Measurements from ENCODE around the gene ATP2B1.

The ATP2B1 gene

DNA sequence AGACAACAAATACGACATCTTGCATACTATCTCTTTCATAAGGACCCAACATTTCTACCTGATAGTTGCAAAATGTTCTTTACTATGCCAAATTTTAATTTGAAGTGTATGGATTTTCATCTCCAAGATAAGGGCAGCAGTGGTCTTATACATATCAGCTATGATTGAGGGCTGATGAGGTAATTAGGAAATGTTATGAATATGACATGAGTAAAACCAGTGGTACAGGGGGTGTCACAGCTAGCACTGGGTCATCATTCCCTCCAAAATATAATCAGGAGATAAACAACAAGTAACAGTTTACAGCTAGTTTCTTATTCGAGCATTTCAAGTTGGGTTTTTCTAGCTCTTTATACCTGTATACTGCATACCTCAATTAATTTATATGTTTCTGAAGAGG, 35.0 kb downstream of the ATP2B1 start:
- Histone ChIP-seq H3K4me3 (ENCODE audit: low read length) (no peak overlapping the region), H3K27me3 (ENCODE audit: insufficient read depth, low read length) (no peaks in the 10 kb centered on the region), H3K9me3 (ENCODE audit: insufficient read depth, low read depth, low read length) (no peaks in the 10 kb centered on the region), H3K27ac (ENCODE audit: low read depth, low read length) (no peak overlapping the region), H3K4me1 (ENCODE audit: insufficient read depth, low read length) (peaks cover 12% of the 10 kb centered on the region), H3K9ac (ENCODE audit: low read depth, low read length) (no peak overlapping the region), H3K36me3 (ENCODE audit: insufficient read depth, low read length) (no peaks in the 10 kb centered on the region)
- WGBS: 96% methylated on average over 1 of the region's 2 CpGs

DNA sequence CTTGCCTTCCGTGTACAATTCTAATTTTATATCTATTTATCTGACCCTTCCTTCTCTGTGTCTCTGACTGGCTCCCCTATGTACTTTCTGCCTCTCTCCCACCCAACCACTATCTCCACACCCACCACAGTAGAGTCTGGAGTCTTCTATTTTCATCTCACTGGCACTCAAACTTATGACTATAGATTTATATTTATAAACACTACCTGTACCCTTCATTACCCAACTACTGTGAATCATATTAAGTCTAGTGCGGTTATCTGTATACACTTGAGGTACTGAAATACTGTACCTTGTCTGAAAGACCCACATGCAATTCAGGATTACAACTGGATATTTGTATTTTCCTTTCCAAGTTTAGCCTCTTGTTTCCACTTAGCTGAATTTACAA, 36.1 kb downstream of the ATP2B1 start:
- H3K4me1 ChIP-seq (ENCODE audit: insufficient read depth, low read length): peaks cover 11% of the 10 kb centered on the region
- WGBS: 92% methylated on average over 2 of the region's 2 CpGs
- no peaks in the 10 kb centered on the region for H3K36me3 ChIP-seq (ENCODE audit: insufficient read depth, low read length)
- H3K4me3 ChIP-seq (ENCODE audit: low read length): no peak overlapping the region
- no peaks in the 10 kb centered on the region for H3K27me3 ChIP-seq (ENCODE audit: insufficient read depth, low read length)
- no peak overlapping the region for H3K9ac ChIP-seq (ENCODE audit: low read depth, low read length)
- H3K27ac ChIP-seq (ENCODE audit: low read depth, low read length): no peak overlapping the region
- no peaks in the 10 kb centered on the region for H3K9me3 ChIP-seq (ENCODE audit: insufficient read depth, low read depth, low read length)

DNA sequence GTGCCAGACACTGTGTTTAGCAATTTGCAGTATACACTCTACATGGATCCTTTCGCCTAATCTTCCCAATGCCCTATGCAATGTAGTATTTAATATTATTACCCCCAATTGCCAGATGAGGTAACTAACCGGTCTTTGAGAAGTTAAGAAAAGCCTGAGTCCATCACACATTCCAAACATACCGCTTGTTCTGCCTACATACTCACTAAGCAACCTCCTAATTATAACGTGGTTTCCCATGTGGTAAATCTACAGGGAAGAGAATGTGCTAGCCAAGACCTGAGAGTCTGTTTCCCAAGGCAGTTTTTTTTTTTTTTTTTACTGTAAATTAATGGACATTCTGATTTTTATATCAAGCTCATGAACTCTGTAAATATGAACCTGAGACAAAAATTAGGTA, 37.2 kb downstream of the ATP2B1 start:
- WGBS: 85% methylated on average over 2 of the region's 4 CpGs
- Histone ChIP-seq H3K27me3 (ENCODE audit: insufficient read depth, low read length) (no peaks in the 10 kb centered on the region), H3K27ac (ENCODE audit: low read depth, low read length) (no peak overlapping the region), H3K9ac (ENCODE audit: low read depth, low read length) (no peak overlapping the region), H3K4me3 (ENCODE audit: low read length) (no peak overlapping the region), H3K9me3 (ENCODE audit: insufficient read depth, low read depth, low read length) (no peaks in the 10 kb centered on the region), H3K36me3 (ENCODE audit: insufficient read depth, low read length) (no peaks in the 10 kb centered on the region), H3K4me1 (ENCODE audit: insufficient read depth, low read length) (peaks cover 11% of the 10 kb centered on the region)

DNA sequence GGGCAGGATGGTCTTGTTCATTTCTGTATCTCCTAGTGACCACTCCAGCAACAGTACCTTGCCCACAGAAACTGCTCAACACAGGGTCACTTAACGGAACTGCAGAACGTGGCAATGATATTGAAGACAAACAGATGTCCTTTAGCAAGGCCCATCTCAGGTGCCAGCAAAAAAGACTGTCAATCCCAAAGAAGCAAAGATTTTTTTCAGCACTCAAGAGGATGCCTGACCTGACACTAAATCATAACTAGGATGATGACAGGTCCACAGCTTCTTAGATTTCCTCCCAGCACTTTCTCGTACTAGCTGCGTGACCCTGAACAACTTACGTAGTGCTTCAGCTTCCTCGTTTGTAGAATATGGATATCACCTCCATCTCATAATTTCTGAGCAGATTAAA, 39.4 kb downstream of the ATP2B1 start:
- H3K27ac ChIP-seq (ENCODE audit: low read depth, low read length): no peak overlapping the region
- H3K9ac ChIP-seq (ENCODE audit: low read depth, low read length): no peak overlapping the region
- H3K9me3 ChIP-seq (ENCODE audit: insufficient read depth, low read depth, low read length): no peaks in the 10 kb centered on the region
- no peaks in the 10 kb centered on the region for H3K36me3 ChIP-seq (ENCODE audit: insufficient read depth, low read length)
- peaks cover 11% of the 10 kb centered on the region for H3K4me1 ChIP-seq (ENCODE audit: insufficient read depth, low read length)
- H3K4me3 ChIP-seq (ENCODE audit: low read length): no peak overlapping the region
- WGBS: 95% methylated on average over 6 of the region's 6 CpGs
- H3K27me3 ChIP-seq (ENCODE audit: insufficient read depth, low read length): no peaks in the 10 kb centered on the region

DNA sequence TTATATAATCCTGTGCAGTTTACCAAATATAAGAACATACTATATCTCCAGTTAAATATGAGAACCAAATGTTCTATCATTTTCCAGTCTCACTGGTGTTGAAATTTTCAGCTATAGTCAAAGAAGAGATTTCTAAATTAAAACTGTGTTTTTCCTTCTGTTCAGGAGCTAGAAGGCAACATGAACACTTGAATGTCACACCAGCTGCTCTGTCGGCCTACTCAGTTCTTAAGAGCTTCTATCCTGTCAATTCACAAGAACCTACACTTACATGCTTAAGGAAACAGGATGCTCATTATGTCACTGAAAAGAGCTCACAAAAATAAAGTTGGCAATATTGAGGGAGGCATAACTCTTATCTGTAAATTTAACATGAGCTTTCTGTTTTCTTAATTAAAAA, 43.1 kb downstream of the ATP2B1 start:
- Histone ChIP-seq H3K4me3 (ENCODE audit: low read length) (no peak overlapping the region), H3K27me3 (ENCODE audit: insufficient read depth, low read length) (no peaks in the 10 kb centered on the region), H3K9me3 (ENCODE audit: insufficient read depth, low read depth, low read length) (no peaks in the 10 kb centered on the region), H3K9ac (ENCODE audit: low read depth, low read length) (no peak overlapping the region), H3K27ac (ENCODE audit: low read depth, low read length) (no peak overlapping the region), H3K36me3 (ENCODE audit: insufficient read depth, low read length) (no peaks in the 10 kb centered on the region), H3K4me1 (ENCODE audit: insufficient read depth, low read length) (no peaks in the 10 kb centered on the region)
- WGBS: 85% methylated on average over 1 of the region's 1 CpG

GRCh38 chr12:89664441-89664840, 44.2 kb downstream of the ATP2B1 start:
- Histone ChIP-seq H3K9ac (ENCODE audit: low read depth, low read length) (no peak overlapping the region), H3K4me3 (ENCODE audit: low read length) (no peak overlapping the region), H3K36me3 (ENCODE audit: insufficient read depth, low read length) (no peaks in the 10 kb centered on the region), H3K4me1 (ENCODE audit: insufficient read depth, low read length) (peaks cover 7% of the 10 kb centered on the region; the same call in 1 of the 2 replicates), H3K27me3 (ENCODE audit: insufficient read depth, low read length) (no peaks in the 10 kb centered on the region), H3K27ac (ENCODE audit: low read depth, low read length) (no peak overlapping the region), H3K9me3 (ENCODE audit: insufficient read depth, low read depth, low read length) (no peaks in the 10 kb centered on the region)
- 93% methylated on average over 1 of the region's 1 CpG for WGBS

DNA sequence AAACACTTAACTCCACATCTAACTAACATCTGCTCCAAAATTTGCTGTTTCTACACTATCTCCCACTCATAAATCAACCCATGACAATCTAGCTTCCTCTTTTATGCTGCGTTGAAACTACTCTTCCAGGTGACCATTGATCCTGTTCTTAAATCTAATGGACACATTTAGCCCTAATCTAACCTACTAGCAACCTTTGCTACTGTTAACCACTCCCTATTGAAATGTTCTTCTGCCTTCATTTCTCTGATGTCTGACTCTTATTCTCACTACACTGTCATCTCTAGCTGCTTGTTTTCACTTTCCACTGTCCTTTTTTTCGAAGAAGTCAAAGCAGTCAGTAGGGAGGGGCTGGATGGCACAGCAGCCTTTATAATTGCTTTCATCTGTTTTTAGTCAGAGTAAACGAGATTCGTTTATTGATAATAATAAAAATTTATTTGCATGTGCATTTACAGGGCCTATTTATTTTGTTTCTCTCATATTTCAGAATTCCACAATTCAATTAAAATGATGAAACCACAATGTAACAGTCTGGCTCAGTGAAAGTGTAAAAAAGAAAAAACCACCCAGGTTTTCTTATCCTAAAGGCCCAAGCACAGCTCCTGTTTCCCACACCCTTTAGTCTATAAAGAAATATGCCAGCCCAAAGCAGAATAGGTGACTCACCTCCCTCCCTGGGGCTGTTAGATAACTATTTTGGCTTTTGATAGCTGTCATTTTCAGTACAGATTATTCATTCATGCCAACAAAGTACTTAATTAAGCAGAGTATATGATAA, 44.9 kb downstream of the ATP2B1 start:
- Histone ChIP-seq H3K9ac (ENCODE audit: low read depth, low read length) (no peak overlapping the region), H3K4me1 (ENCODE audit: insufficient read depth, low read length) (peaks cover 14% of the 10 kb centered on the region), H3K36me3 (ENCODE audit: insufficient read depth, low read length) (no peaks in the 10 kb centered on the region), H3K27me3 (ENCODE audit: insufficient read depth, low read length) (no peaks in the 10 kb centered on the region), H3K4me3 (ENCODE audit: low read length) (no peak overlapping the region), H3K9me3 (ENCODE audit: insufficient read depth, low read depth, low read length) (no peaks in the 10 kb centered on the region), H3K27ac (ENCODE audit: low read depth, low read length) (no peak overlapping the region)
- 89% methylated on average over 2 of the region's 4 CpGs for WGBS

- no peak overlapping the region for H3K4me3 ChIP-seq (ENCODE audit: low read length)
- no peaks in the 10 kb centered on the region for H3K9me3 ChIP-seq (ENCODE audit: insufficient read depth, low read depth, low read length)
- H3K9ac ChIP-seq (ENCODE audit: low read depth, low read length): no peak overlapping the region
- H3K27ac ChIP-seq (ENCODE audit: low read depth, low read length): no peak overlapping the region
- H3K27me3 ChIP-seq (ENCODE audit: insufficient read depth, low read length): no peaks in the 10 kb centered on the region
- no peaks in the 10 kb centered on the region for H3K36me3 ChIP-seq (ENCODE audit: insufficient read depth, low read length)
- H3K4me1 ChIP-seq (ENCODE audit: insufficient read depth, low read length): peaks cover 14% of the 10 kb centered on the region
Observed at GRCh38 chr12:89662623-89663022, 46.0 kb downstream of the ATP2B1 start.

- H3K4me3 ChIP-seq (ENCODE audit: low read length): no peak overlapping the region
- no peaks in the 10 kb centered on the region for H3K27me3 ChIP-seq (ENCODE audit: insufficient read depth, low read length)
- no peaks in the 10 kb centered on the region for H3K9me3 ChIP-seq (ENCODE audit: insufficient read depth, low read depth, low read length)
- no peak overlapping the region for H3K27ac ChIP-seq (ENCODE audit: low read depth, low read length)
- H3K4me1 ChIP-seq (ENCODE audit: insufficient read depth, low read length): peaks cover 14% of the 10 kb centered on the region
- no peaks in the 10 kb centered on the region for H3K36me3 ChIP-seq (ENCODE audit: insufficient read depth, low read length)
- H3K9ac ChIP-seq (ENCODE audit: low read depth, low read length): no peak overlapping the region
- 86% methylated on average over 4 of the region's 4 CpGs for WGBS
Observed at GRCh38 chr12:89661706-89662330, 46.8 kb downstream of the ATP2B1 start.

- Histone ChIP-seq H3K4me1 (ENCODE audit: insufficient read depth, low read length) (peaks cover 14% of the 10 kb centered on the region), H3K27me3 (ENCODE audit: insufficient read depth, low read length) (no peaks in the 10 kb centered on the region), H3K4me3 (ENCODE audit: low read length) (no peak overlapping the region), H3K9me3 (ENCODE audit: insufficient read depth, low read depth, low read length) (no peaks in the 10 kb centered on the region), H3K27ac (ENCODE audit: low read depth, low read length) (no peak overlapping the region), H3K9ac (ENCODE audit: low read depth, low read length) (no peak overlapping the region), H3K36me3 (ENCODE audit: insufficient read depth, low read length) (no peaks in the 10 kb centered on the region; the same call in 1 of the 2 replicates)
- WGBS: no CpG with 5 or more reads among the region's 1 CpG
Observed at GRCh38 chr12:89657739-89658138, 50.9 kb downstream of the ATP2B1 start.

DNA sequence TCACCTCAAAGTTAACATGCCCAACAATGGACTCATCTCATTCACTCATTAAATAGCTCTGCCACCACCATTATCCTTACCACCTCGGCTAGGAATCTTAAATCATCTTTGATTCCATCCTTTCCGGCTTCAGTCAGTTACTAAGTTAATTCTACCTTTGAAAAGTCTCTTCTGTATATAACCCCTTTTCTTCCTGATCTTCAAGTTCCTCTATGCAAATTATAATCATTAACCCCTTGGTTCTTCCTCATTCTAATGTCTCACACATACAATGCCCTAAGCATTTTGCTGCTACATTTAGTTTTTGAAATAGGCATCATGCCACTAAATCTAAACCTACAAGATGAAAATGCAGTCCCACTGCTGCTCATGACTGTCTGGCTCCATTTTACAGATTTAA, 51.6 kb downstream of the ATP2B1 start:
- no peak overlapping the region for H3K4me3 ChIP-seq (ENCODE audit: low read length)

More for the DNA sequence above, 51.6 kb downstream of the ATP2B1 start:
- peaks cover 14% of the 10 kb centered on the region for H3K4me1 ChIP-seq (ENCODE audit: insufficient read depth, low read length)
- H3K9ac ChIP-seq (ENCODE audit: low read depth, low read length): no peak overlapping the region
- H3K27ac ChIP-seq (ENCODE audit: low read depth, low read length): no peak overlapping the region
- WGBS: 89% methylated on average over 2 of the region's 2 CpGs
- H3K36me3 ChIP-seq (ENCODE audit: insufficient read depth, low read length): no peaks in the 10 kb centered on the region; the same call in 1 of the 2 replicates
- no peaks in the 10 kb centered on the region for H3K27me3 ChIP-seq (ENCODE audit: insufficient read depth, low read length)
- H3K9me3 ChIP-seq (ENCODE audit: insufficient read depth, low read depth, low read length): no peaks in the 10 kb centered on the region
